Activated CD4-positive, alpha-beta T cell treated with anti-CD3 and anti-CD28 coated beads, Interleukin-2, amount 50 U/mL, for 24 hours (primary cell): ENCODE measurements around the gene SON.

Source experiments
- DNase-seq, 2 donors: peaks; one replicate each; pipeline ENCODE4 v3.0.0-alpha.2; 2020; ENCODE audit warnings: low read depth in 1 of 2, low spot score in 1 of 2

Gene SON

GRCh38 chr21:33544451-33545195 is 1.8 kb downstream of the SON start:
- DNase-seq: no peak

GRCh38 chr21:33546086-33546485 is 3.2 kb downstream of the SON start:
- no peak for DNase-seq

DNA sequence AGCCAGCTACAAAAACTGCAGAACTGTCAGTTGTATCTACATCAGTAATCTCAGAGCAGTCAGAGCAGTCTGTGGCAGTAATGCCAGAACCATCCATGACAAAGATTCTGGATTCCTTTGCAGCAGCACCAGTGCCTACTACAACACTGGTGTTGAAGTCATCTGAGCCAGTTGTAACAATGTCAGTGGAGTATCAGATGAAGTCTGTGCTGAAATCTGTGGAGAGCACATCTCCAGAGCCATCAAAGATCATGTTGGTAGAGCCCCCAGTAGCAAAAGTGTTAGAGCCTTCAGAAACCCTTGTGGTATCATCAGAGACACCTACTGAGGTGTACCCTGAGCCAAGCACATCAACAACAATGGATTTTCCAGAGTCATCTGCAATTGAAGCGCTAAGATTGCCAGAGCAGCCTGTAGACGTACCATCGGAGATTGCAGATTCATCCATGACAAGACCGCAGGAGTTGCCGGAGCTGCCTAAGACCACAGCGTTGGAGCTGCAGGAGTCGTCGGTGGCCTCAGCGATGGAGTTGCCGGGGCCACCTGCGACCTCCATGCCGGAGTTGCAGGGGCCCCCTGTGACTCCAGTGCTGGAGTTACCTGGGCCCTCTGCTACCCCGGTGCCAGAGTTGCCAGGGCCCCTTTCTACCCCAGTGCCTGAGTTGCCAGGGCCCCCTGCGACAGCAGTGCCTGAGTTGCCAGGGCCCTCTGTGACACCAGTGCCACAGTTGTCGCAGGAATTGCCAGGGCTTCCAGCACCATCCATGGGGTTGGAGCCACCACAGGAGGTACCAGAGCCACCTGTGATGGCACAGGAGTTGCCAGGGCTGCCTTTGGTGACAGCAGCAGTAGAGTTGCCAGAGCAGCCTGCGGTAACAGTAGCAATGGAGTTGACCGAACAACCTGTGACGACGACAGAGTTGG is 7.3 kb downstream of the SON start:
- no peak for DNase-seq

DNA sequence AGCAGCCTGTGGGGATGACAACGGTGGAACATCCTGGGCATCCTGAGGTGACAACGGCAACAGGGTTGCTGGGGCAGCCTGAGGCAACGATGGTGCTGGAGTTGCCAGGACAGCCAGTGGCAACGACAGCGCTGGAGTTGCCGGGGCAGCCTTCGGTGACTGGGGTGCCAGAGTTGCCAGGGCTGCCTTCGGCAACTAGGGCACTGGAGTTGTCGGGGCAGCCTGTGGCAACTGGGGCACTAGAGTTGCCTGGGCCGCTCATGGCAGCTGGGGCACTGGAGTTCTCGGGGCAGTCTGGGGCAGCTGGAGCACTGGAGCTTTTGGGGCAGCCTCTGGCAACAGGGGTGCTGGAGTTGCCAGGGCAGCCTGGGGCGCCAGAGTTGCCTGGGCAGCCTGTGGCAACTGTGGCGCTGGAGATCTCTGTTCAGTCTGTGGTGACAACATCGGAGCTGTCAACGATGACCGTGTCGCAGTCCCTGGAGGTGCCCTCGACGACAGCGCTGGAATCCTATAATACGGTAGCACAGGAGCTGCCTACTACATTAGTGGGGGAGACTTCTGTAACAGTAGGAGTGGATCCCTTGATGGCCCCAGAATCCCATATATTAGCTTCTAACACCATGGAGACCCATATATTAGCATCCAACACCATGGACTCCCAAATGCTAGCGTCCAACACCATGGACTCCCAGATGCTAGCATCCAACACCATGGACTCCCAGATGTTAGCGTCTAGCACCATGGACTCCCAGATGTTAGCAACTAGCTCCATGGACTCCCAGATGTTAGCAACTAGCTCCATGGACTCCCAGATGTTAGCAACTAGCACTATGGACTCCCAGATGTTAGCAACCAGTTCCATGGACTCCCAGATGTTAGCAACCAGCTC is 8.2 kb downstream of the SON start:
- DNase-seq: no peak

DNA sequence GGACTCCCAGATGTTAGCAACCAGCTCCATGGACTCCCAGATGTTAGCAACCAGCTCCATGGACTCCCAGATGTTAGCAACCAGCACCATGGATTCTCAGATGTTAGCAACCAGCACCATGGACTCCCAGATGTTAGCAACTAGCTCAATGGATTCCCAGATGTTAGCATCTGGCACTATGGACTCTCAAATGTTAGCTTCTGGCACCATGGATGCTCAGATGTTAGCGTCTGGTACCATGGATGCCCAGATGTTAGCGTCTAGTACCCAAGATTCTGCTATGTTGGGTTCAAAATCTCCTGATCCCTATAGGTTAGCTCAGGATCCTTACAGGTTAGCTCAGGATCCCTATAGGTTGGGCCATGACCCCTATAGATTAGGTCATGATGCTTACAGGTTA is 8.8 kb downstream of the SON start:
- no peak for DNase-seq

DNA sequence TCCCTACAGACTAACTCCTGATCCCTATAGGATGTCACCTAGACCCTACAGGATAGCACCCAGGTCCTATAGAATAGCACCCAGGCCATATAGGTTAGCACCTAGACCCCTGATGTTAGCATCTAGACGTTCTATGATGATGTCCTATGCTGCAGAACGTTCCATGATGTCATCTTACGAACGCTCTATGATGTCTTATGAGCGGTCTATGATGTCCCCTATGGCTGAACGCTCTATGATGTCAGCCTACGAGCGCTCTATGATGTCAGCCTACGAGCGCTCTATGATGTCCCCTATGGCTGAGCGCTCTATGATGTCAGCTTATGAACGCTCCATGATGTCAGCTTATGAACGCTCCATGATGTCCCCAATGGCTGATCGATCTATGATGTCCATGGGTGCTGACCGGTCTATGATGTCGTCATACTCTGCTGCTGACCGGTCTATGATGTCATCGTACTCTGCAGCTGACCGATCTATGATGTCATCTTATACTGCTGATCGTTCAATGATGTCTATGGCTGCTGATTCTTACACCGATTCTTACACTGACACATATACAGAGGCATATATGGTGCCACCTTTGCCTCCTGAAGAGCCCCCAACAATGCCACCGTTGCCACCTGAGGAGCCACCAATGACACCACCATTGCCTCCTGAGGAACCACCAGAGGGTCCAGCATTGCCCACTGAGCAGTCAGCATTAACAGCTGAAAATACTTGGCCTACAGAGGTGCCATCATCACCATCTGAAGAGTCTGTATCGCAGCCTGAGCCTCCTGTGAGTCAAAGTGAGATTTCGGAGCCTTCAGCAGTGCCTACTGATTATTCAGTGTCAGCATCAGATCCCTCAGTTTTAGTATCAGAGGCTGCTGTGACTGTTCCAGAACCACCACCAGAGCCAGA is 9.5 kb downstream of the SON start:
- DNase-seq: no peak

DNA sequence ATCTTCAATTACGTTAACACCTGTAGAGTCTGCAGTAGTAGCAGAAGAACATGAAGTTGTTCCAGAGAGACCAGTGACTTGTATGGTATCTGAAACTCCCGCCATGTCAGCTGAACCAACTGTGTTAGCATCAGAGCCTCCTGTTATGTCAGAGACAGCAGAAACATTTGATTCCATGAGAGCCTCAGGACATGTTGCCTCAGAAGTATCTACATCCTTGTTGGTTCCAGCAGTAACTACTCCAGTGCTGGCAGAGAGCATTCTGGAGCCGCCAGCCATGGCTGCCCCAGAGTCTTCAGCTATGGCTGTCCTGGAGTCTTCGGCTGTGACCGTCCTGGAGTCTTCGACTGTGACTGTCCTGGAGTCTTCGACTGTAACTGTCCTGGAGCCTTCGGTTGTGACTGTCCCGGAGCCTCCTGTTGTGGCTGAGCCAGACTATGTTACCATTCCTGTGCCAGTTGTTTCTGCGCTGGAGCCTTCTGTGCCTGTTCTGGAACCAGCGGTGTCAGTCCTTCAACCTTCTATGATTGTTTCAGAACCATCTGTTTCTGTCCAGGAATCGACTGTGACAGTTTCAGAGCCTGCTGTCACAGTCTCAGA is 10.3 kb downstream of the SON start:
- DNase-seq: no peak

DNA sequence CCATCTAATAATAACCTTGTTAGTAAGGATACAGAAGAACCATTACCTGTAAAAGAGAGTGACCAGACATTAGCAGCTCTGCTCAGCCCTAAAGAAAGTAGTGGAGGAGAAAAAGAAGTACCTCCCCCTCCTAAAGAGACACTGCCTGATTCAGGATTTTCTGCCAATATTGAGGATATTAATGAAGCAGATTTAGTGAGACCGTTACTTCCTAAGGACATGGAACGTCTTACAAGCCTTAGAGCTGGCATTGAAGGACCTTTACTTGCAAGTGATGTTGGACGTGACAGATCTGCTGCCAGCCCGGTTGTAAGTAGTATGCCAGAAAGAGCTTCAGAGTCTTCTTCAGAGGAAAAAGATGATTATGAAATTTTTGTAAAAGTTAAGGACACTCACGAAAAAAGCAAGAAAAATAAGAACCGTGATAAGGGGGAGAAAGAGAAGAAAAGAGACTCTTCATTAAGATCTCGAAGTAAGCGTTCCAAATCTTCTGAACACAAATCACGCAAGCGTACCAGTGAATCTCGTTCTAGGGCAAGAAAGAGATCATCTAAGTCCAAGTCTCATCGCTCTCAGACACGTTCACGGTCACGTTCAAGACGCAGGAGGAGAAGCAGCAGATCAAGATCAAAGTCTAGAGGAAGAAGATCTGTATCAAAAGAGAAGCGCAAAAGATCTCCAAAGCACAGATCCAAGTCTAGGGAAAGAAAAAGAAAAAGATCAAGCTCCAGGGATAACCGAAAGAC is 11.6 kb downstream of the SON start:
- DNase-seq: no peak

- DNase-seq: no peak
Measured at GRCh38 chr21:33554982-33555344, 12.1 kb downstream of the SON start.

- DNase-seq: no peak
Measured at GRCh38 chr21:33557447-33557846, 14.6 kb downstream of the SON start.

DNA sequence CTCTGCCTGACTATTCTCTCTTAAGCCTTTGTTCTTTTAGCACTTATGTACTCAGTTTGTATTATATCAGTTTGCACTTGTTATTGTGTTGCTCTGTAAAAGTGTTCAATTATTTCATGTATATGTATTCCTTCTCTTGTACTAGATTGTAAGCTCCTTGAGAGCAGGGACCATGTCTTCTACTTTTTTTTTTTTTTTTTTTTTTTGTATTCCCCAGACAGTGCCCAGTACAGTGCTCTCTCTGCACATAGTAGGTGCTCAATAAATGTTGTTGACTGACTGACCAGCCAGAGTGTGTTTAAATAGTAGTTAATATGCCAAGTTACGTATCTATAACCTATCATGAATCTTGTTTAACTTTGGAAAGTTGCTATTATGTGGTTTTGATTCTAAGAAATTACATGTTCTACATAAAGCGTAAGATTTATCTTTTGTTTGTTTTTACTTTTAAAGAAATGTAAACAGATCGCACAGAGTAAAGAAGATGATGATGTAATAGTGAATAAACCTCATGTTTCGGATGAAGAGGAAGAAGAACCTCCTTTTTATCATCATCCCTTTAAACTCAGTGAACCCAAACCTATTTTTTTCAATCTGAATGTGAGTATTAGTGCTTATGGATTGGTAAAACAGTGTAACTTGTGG is 16.1 kb downstream of the SON start:
- DNase-seq: no peak

DNA sequence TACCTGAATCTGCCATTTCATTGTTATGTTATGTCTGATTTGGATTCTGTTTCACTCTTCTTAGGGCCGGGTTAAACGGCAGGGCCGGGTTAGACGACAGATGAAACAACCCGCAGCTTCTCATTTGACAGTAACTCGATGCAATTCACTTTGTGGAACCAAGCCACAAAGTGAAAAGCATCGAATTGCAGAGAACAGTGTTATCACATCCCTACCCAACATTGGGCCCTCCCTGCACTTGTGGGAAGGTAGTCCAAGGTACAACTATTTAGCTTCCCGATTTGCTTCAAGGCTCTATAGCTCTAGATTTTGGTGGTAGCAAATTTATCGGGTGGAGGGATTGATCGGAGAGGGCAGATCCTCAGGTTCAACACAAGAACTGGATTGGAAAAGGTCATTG is 17.0 kb downstream of the SON start:
- DNase-seq: no peak

DNA sequence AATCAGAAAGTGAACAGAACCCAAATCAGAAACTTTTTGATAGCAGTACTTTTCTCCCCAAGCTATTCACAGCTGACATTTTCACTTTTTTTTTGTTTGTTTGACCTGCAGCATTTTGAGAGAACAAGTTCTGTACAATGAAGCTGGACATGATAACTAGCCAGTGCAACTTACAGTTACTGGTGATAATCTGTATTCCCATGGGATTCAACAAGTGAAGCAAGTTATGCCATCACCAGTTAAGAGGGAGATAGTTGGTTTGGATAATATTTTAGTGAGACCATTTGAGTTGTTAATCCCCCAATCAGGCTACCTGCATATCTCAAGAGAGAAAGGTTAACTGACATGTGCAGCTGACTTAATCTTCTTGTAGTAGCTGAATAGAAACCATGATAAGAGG is 18.1 kb downstream of the SON start:
- no peak for DNase-seq

DNA sequence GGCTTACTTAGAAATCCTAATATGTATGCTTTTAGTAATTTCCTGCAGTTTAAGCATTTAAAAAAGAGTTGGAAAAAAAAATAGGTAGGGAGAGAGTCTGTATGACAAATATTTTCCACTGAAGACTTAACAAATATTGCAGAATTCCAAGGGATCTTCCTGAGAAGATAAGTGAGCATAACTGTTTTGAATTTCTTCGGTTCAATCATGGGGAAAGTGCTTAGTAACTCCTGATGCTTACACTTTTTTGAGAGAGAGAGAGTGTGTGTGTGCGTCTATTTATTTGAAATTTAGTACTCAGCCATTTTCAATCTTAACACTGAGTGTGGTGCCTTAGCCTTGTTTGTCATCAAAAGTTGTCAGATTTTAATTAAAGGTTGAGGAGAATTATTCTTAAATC is 18.5 kb downstream of the SON start:
- no peak for DNase-seq

GRCh38 chr21:33562389-33562788 is 19.6 kb downstream of the SON start:
- no peak for DNase-seq

- DNase-seq: no peak
Measured at GRCh38 chr21:33566514-33566913, 23.7 kb downstream of the SON start.

- DNase-seq: no peak
Measured at GRCh38 chr21:33567914-33568313, 25.1 kb downstream of the SON start.

DNA sequence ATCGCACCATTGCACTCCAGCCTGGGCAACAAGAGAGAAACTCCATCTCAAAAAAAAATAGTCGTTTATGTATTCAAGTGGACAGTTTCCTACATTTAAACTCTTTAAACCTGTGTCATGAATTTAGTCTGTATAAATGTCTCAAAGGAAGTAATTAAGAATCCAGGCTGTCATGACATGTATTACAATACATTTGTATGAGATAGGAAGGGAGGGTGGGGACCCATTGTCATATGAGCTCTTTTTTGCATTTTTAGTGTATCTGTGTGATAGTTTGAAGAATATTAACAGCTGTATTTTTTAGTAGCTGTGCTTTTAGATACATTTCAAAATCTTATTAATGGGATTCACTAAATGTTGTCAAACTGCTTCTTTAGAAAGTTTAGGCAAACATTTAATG is 25.6 kb downstream of the SON start:
- no peak for DNase-seq

- DNase-seq: no peak
Measured at GRCh38 chr21:33569991-33570390, 27.2 kb downstream of the SON start.
